Hepatocyte (in vitro differentiated cells): Measurements from ENCODE around the gene ZNF699. TPM values are rescaled to one million over a fixed set of nuclear protein-coding genes. Genes with fewer than 3 reads are reported as not detected.

Source experiments
- DNase-seq: peaks from one replicate; pipeline ENCODE4 v3.0.0-alpha.2; 2016; ENCODE audit warnings: low spot score
- H2AFZ ChIP-seq: fragments of 200-600 bp; sonication (generic); 2 replicates; pipeline ENCODE4 v1.6.0; 2016; ENCODE audit warnings: antibody characterized with exemption, mild to moderate bottlenecking
- H3K27ac ChIP-seq: fragments of 200-600 bp; sonication (generic); 2 replicates; pipeline ENCODE4 v1.5.1; 2016; ENCODE audit warnings: mild to moderate bottlenecking
- H3K27me3 ChIP-seq: fragments of 200-600 bp; sonication (generic); 2 replicates; pipeline ENCODE4 v1.6.1; 2016
- H3K36me3 ChIP-seq: fragments of 200-600 bp; sonication (generic); replicated peaks from 2 replicates; pipeline ENCODE4 v1.5.1; 2016; ENCODE audit warnings: low read depth; ENCODE audit not compliant: insufficient read depth
- H3K4me1 ChIP-seq: fragments of 200-600 bp; sonication (generic); 2 replicates; pipeline ENCODE4 v1.5.1; 2016; ENCODE audit warnings: mild to moderate bottlenecking, moderate library complexity; ENCODE audit not compliant: insufficient read depth
- H3K4me2 ChIP-seq: fragments of 200-600 bp; sonication (generic); 2 replicates; pipeline ENCODE4 v1.6.0; 2016
- H3K4me3 ChIP-seq: fragments of 200-600 bp; sonication (generic); 2 replicates; pipeline ENCODE4 v1.5.1; 2016; ENCODE audit warnings: mild to moderate bottlenecking
- H3K79me2 ChIP-seq: fragments of 200-600 bp; sonication (generic); 2 replicates; pipeline ENCODE4 v1.6.0; 2017; ENCODE audit warnings: mild to moderate bottlenecking
- H3K9me2 ChIP-seq: fragments of 200-600 bp; sonication (generic); replicated peaks from 2 replicates; pipeline ENCODE4 v1.6.0; 2017; ENCODE audit warnings: mild to moderate bottlenecking; ENCODE audit not compliant: insufficient read depth
- H3K9me3 ChIP-seq: fragments of 200-600 bp; sonication (generic); 2 replicates; pipeline ENCODE4 v1.5.1; 2016; ENCODE audit warnings: low read depth, mild to moderate bottlenecking
- H4K20me1 ChIP-seq: fragments of 200-600 bp; sonication (generic); 2 replicates; pipeline ENCODE4 v1.6.0; 2016; ENCODE audit warnings: mild to moderate bottlenecking; ENCODE audit not compliant: insufficient read depth, poor library complexity, severe bottlenecking
- CTCF ChIP-seq: fragments of 200-600 bp; sonication (generic); IDR thresholded peaks from 2 replicates; pipeline ENCODE4 v1.5.1; 2016; ENCODE audit warnings: antibody characterized with exemption, mild to moderate bottlenecking; ENCODE audit not compliant: poor library complexity
- EZH2 ChIP-seq: fragments of 200-600 bp; sonication (generic); IDR thresholded peaks from 2 replicates; pipeline ENCODE4 v1.6.1; 2016; ENCODE audit warnings: antibody characterized with exemption, mild to moderate bottlenecking, borderline replicate concordance
- EZH2phosphoT487 ChIP-seq: fragments of 200-600 bp; sonication (generic); IDR thresholded peaks from one replicate; pipeline ENCODE4 v1.6.1; 2018; ENCODE audit warnings: antibody characterized with exemption, mild to moderate bottlenecking, low read depth, moderate library complexity; ENCODE audit not compliant: unreplicated experiment, severe bottlenecking
- WGBS: methylation state at CpG from one replicate; pipeline ENCODE4 v1.1.6; 2016; ENCODE audit warnings: low lambda C conversion rate; ENCODE audit errors: missing lambda C conversion rate; 5-methylcytosine and 5-hydroxymethylcytosine counted together
- polyA plus RNA-seq: library from polyadenylated mRNA; unstranded; fragments of >200 nt; fragmentation: Nextera tagmentation; extraction: Ambion mirVana; gene quantifications from 2 replicates; pipeline ENCODE4 v1.2.1, GENCODE V29; 2016
- total RNA-seq: library from RNA; depleted of rRNA; stranded (reverse); fragments of >200 nt; gene quantifications from 2 replicates; pipeline ENCODE4 v1.2.3, GENCODE V29; 2014

ZNF699 gene
- total and polyA plus RNA-seq, 2 experiments from 2014 or later = 0.94 to 8.0 TPM

- WGBS = 52% methylated on average over 1 of the region's 1 CpG
- no peaks in the 10 kb centered on the region for H3K36me3 ChIP-seq
- no peak for TF ChIP-seq EZH2phosphoT487
- no peak for TF ChIP-seq EZH2
- no peak for TF ChIP-seq CTCF
- no peak within 1 kb of the TSS for H3K27ac ChIP-seq
- no peaks in the 10 kb centered on the region for H3K79me2 ChIP-seq
- no peak within 1 kb of the TSS for H2AFZ ChIP-seq
- no peak within 1 kb of the TSS for H3K4me3 ChIP-seq
- DNase-seq = no peak
- H3K9me2 ChIP-seq = no peaks in the 10 kb centered on the region
- no peaks in the 10 kb centered on the region for H4K20me1 ChIP-seq
- no peaks in the 10 kb centered on the region for H3K9me3 ChIP-seq
- H3K4me1 ChIP-seq = no peaks in the 10 kb centered on the region
- no peak within 1 kb of the TSS for H3K4me2 ChIP-seq
- no peaks in the 10 kb centered on the region for H3K27me3 ChIP-seq
These were observed 59.0 kb downstream of the ZNF699 start, which contains the start of gene OR7E24 for GRCh38 chr19:9250630-9251029. TSS of gene OR7E24 (plus strand) at chr19:9250930. CDS start at chr19:9251044, 114 bp downstream.

Other genes with a start within 250 kb of the ZNF699 start
- gene OR1M1, start 222.8 kb downstream of the ZNF699 start, total RNA-seq = not detected in 2 replicates
- not detected in 2 replicates for gene OR1M1, start 222.8 kb downstream of the ZNF699 start, polyA plus RNA-seq
- gene OR7G2, start 202.4 kb downstream of the ZNF699 start, total RNA-seq = not detected in 2 replicates
- gene OR7G2, start 202.4 kb downstream of the ZNF699 start, polyA plus RNA-seq = not detected in 2 replicates
- gene OR7G1, start 194.1 kb downstream of the ZNF699 start, total RNA-seq = not detected in 2 replicates
- not detected in 2 replicates for gene OR7G1, start 194.1 kb downstream of the ZNF699 start, polyA plus RNA-seq
- gene OR7G3, start 182.9 kb downstream of the ZNF699 start, total RNA-seq = not detected in 2 replicates
- gene OR7G3, start 182.9 kb downstream of the ZNF699 start, polyA plus RNA-seq = not detected in 2 replicates
- gene ZNF317, start 169.4 kb downstream of the ZNF699 start, total RNA-seq = 14.6 and 26.6 TPM in 2 replicates
- gene ZNF317, start 169.4 kb downstream of the ZNF699 start, polyA plus RNA-seq = 19.8 and 27.5 TPM in 2 replicates
- 0.57 and 0.80 TPM in 2 replicates for gene OR7D2, start 130.9 kb downstream of the ZNF699 start, total RNA-seq
- gene OR7D2, start 130.9 kb downstream of the ZNF699 start, polyA plus RNA-seq = 0.17 and 0.34 TPM in 2 replicates
- not detected in 2 replicates for gene OR7D4, start 90.2 kb downstream of the ZNF699 start, total RNA-seq
- gene OR7D4, start 90.2 kb downstream of the ZNF699 start, polyA plus RNA-seq = not detected in 2 replicates
- not detected in 2 replicates for gene OR7E24, start 58.9 kb downstream of the ZNF699 start, total RNA-seq
- gene OR7E24, start 58.9 kb downstream of the ZNF699 start, polyA plus RNA-seq = not detected in 2 replicates
- 18.1 and 22.7 TPM in 2 replicates for gene ZNF559, start 14.3 kb upstream of the ZNF699 start, total RNA-seq
- 8.9 and 13.1 TPM in 2 replicates for gene ZNF559, start 14.3 kb upstream of the ZNF699 start, polyA plus RNA-seq
- 5.2 and 5.5 TPM in 2 replicates for gene ZNF177, start 53.2 kb upstream of the ZNF699 start, total RNA-seq
- 4.2 and 7.6 TPM in 2 replicates for gene ZNF177, start 53.2 kb upstream of the ZNF699 start, polyA plus RNA-seq
- 21.6 and 28.7 TPM in 2 replicates for gene ZNF266, start 125.7 kb upstream of the ZNF699 start, total RNA-seq
- 9.3 and 10.1 TPM in 2 replicates for gene ZNF266, start 125.7 kb upstream of the ZNF699 start, polyA plus RNA-seq
- not detected in 2 replicates for gene ZNF560, start 188.8 kb upstream of the ZNF699 start, total RNA-seq
- gene ZNF560, start 188.8 kb upstream of the ZNF699 start, polyA plus RNA-seq = not detected in 2 replicates
- 15.0 and 20.2 TPM in 2 replicates for gene ZNF426, start 228.8 kb upstream of the ZNF699 start, total RNA-seq
- gene ZNF426, start 228.8 kb upstream of the ZNF699 start, polyA plus RNA-seq = 10.4 and 14.0 TPM in 2 replicates